RWPE1 (cell line): ENCODE data around the gene RESP18.

Experiments
- CTCF ChIA-PET: fragments of 350-600 bp; sonication (Branson Sonifier 250); formaldehyde crosslinking; extraction: SDS; loops from one replicate; lab custom pipeline; 2021; lab: Yijun Ruan, JAX
- POLR2A ChIA-PET: fragments of 400-600 bp; formaldehyde crosslinking; extraction: SDS; loops from one replicate; lab custom pipeline; 2020; ENCODE audit warnings: antibody characterized with exemption; ENCODE audit not compliant: low non-redundant PET; lab: Yijun Ruan, JAX
- DNase-seq: peaks from one replicate; pipeline ENCODE4 v3.0.0; 2012; ENCODE audit warnings: low spot score
- H3K27ac ChIP-seq: fragments of 450-650 bp; 2 replicates; pipeline ENCODE4 v1.5.1; 2017
- TF ChIP-seq, protein P1 (sequence below): fragments of 450-650 bp; conservative IDR thresholded peaks from 2 replicates; pipeline ENCODE4 v1.5.1; 2017; ENCODE audit warnings: low read depth, mild to moderate bottlenecking

Gene RESP18

DNA sequence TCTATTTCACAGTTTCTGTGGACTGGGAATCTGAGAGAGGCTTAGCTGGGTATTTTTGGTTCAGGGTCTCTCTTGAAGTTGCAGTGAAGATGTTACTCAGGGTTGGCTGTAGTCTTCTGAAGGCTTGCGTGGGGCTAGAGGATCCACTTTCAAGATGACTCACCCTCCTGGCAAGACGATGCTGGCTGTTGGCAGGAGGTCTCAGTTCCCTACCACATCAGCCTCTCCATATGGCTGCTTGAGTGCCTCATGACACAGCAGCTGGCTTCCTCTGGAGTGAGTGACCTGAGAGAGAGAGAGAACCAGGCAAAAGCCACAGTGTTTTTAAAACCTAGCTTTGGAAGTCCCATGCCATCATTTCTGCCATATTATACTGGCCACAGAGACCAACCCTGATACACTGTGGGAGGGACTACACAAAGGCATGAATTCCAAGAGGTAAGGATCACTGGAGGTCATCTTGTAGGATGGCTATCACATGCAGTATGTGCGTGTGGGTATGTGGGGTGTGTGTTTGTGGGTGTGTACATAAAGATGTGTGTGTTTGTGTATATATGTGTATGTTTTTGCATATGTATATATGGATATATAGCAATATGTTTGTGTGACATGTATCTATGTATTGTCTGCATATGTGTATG lies 30.1 kb upstream of the RESP18 start:
- ChIA-PET CTCF (interaction anchor here (0.5 to 1.0 kb wide), 2 partner anchors 59 to 68 kb away, joined by 4 read pairs; no protein-coding TSS in a partner anchor), POLR2A (no interaction called here)
- TF ChIP-seq, protein P1, sequence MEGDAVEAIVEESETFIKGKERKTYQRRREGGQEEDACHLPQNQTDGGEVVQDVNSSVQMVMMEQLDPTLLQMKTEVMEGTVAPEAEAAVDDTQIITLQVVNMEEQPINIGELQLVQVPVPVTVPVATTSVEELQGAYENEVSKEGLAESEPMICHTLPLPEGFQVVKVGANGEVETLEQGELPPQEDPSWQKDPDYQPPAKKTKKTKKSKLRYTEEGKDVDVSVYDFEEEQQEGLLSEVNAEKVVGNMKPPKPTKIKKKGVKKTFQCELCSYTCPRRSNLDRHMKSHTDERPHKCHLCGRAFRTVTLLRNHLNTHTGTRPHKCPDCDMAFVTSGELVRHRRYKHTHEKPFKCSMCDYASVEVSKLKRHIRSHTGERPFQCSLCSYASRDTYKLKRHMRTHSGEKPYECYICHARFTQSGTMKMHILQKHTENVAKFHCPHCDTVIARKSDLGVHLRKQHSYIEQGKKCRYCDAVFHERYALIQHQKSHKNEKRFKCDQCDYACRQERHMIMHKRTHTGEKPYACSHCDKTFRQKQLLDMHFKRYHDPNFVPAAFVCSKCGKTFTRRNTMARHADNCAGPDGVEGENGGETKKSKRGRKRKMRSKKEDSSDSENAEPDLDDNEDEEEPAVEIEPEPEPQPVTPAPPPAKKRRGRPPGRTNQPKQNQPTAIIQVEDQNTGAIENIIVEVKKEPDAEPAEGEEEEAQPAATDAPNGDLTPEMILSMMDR = no peak
- H3K27ac ChIP-seq = no peak overlapping the region
- DNase-seq = peak; percentile 30

GRCh38 chr2:219362072-219362471 lies 29.5 kb upstream of the RESP18 start:
- ChIA-PET POLR2A (no interaction called here), CTCF (interaction anchor here (0.5 to 1.0 kb wide), 2 partner anchors 60 to 67 kb away, joined by 4 read pairs; no protein-coding TSS in a partner anchor)
- no peak for DNase-seq
- H3K27ac ChIP-seq = no peak overlapping the region
- TF ChIP-seq, protein P1 = no peak

DNA sequence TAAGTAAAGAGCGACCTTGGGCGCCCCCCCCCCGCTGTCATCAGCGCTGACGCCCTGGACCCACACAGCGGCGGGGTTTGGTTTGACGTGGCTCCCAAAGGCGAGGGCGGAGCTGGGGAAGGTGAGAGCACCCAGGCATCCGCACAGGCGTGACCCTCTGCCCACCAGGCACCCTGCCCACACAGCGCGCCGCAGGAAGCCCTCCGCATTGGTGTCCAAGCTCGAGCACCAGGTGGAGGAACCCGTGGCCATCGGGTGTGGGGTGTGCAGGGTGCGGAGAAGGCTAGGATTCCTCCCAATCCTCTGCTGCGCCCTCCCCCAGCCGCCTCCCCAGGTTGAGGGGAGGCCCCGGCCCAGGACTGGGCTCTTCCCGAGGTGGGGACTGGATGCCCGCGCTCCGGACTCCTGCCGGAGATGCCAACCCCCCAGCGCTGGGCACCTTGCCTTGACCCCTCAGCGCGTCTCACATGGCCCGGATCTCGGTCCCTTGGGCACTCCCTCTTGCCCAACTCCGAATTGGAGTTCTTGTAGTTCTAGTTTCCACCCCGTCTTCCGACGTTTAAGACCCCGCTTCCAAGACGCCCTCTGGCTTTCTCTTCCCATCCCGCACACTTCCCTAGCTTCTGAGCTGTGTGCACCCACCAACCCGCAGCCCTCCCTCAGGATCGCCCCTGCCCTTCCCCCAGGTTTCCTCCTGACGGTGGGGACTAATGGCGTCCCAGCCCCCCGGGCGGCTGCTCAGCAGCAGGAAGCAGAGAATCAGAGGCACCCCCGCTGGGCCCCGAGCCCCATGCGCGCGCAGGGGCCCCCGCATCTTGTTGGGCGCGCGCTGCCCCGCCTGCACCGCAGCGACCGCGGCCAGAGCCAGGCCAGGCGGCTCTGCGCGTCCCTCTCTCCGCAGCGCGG lies 25.9 kb upstream of the RESP18 start:
- POLR2A ChIA-PET = no interaction called here
- CTCF ChIA-PET = no interaction called here
- TF ChIP-seq, protein P1 = no peak
- DNase-seq = no peak
- no peak overlapping the region for H3K27ac ChIP-seq

GRCh38 chr2:219356834-219357233 lies 24.3 kb upstream of the RESP18 start:
- no peak overlapping the region for H3K27ac ChIP-seq
- TF ChIP-seq, protein P1 = no peak
- no peak for DNase-seq
- CTCF ChIA-PET = interaction anchor here (0.7 kb wide), 1 partner anchor 283 kb away, joined by 6 read pairs; no protein-coding TSS in a partner anchor
- POLR2A ChIA-PET = no interaction called here

DNA sequence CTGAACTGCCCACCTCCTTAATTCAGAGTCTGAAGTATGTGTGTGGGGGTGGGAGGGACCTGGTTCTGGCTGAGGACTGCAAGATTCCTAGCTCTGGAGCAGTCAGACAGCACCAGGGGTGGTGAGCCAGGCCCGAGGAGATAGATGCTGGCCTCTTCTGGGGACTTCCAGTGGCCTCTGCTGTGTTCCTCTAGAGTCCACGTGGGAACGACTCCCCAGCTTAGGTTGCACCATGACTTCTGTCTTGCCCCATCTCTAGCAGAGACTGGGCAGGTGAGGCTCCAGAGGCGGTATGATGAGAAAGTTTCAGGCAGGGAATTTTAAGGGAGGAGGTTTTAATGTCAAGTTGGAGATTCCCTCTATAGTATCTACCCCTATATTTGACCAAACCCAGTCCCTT lies 22.0 kb upstream of the RESP18 start:
- DNase-seq = no peak
- CTCF ChIA-PET = no interaction called here
- TF ChIP-seq, protein P1 = no peak
- POLR2A ChIA-PET = no interaction called here
- no peak overlapping the region for H3K27ac ChIP-seq

DNA sequence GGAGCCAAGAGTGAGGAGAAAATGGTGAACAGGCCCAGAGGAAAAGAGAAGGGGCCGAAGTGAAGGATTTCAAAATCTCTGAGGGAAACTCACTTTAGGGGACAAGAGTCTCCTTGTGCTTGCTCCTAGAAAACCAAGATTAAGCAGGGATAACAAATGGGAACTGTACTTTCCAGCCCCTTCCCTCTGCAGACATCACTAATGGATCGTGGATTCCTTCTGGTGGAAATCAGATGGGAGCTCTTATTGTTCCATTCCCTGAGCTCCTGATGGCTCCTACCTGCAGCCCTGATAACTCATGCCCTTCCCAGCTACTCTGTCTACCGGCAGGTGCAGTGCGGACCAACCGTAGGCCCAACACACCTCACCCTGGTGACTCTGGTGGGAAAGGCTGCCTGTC lies 20.6 kb upstream of the RESP18 start:
- DNase-seq = no peak
- ChIA-PET POLR2A (no interaction called here), CTCF (no interaction called here)
- TF ChIP-seq, protein P1 = no peak
- H3K27ac ChIP-seq = no peak overlapping the region
